Hepatic stellate cell (primary cell): ENCODE results near the gene PIP4K2A.

Experiments used
- DNase-seq: peaks from one replicate; pipeline ENCODE4 v3.0.0; 2011; ENCODE audit warnings: low spot score

The PIP4K2A gene

GRCh38 chr10:22666287-22667092, 47.9 kb downstream of the PIP4K2A start:
- DNase-seq: no peak

DNA sequence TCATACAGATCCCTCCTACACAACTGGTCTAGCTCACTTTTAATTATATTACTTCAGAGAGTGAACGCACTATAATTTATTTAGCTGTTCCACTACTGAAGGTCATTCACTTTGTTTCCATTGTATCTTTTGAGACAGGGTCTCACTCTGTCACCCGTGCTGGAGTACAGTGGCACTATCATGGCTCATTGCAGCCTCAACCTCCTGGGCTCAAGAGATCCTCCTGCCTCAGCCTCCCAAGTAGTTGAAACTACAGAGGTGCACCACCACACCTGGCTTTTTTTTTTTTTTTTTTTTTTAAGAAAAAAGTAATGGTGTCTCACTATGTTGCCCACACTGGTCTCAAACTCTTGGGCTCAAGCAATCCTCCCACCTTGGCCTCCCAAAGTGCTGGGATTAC, 49.0 kb downstream of the PIP4K2A start:
- DNase-seq: no peak

GRCh38 chr10:22662733-22663330, 51.5 kb downstream of the PIP4K2A start:
- DNase-seq: no peak

DNA sequence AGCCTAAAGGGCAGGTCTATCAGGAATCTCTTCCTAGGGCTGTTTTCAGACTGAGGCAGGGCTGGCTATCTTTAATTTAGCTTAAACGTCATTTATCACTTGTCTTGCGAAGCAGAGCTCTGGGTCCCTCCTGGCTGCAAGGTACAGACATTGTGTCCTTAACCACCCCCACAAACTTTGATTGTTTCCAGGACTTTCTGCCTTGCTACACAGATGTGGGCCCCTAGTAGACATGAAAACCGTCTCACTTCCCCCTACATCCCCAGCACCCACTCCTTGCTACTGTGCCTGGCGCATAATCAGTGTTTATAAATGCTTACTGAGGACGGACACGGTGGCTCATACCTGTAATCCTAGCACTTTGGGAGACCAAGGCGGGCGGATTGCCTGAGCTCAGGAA, 54.5 kb downstream of the PIP4K2A start:
- no peak for DNase-seq

- DNase-seq: no peak
These were observed 55.5 kb downstream of the PIP4K2A start for GRCh38 chr10:22658745-22659410.

GRCh38 chr10:22657566-22658225, 56.7 kb downstream of the PIP4K2A start:
- no peak for DNase-seq

- DNase-seq: no peak
These were observed 57.4 kb downstream of the PIP4K2A start for GRCh38 chr10:22657024-22657423.

DNA sequence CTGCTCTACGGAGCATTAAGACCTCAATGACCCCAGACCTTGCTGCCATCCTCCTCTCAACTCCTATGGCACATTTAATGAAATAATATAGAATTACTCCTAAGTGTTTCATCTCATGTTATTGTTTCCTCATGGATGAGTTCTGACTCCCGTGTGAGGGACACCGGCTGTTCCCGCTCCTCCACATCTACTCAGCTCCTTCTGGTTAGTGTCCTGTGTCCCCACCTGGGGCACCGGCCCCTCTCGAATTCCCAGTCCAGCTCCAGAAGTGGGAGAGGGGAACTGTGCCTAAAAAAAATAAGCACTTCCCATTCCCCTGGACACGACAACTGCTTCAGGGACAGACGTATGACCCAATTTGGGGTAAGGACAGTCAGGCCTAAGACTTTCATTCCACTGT, 58.3 kb downstream of the PIP4K2A start:
- no peak for DNase-seq

GRCh38 chr10:22655312-22655981, 58.9 kb downstream of the PIP4K2A start:
- no peak for DNase-seq

DNA sequence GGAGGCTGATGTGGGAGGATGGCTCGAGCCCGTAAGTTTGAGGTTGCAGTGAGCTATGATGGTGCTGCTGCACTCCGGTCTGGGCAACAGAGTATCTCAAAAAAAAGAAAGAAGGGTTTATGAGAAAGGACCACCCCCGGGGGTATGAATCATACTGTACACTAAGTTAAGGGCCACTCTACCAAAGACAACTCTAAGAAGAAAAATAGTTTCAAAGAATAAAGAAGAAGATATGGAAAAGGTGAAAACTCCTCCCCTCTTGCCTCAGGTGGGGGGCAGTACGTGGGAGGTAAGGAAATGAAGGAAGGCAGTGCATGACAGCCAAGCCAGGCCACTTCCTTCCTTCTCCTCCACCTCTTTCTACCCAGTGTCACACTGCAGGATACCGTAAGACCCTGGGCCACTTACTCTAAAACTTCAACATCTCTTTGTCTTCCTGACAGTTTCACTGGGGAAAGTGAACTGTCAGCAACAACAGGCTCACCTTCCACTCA, 61.3 kb downstream of the PIP4K2A start:
- DNase-seq: no peak

GRCh38 chr10:22651276-22651980, 63.0 kb downstream of the PIP4K2A start:
- no peak for DNase-seq

DNA sequence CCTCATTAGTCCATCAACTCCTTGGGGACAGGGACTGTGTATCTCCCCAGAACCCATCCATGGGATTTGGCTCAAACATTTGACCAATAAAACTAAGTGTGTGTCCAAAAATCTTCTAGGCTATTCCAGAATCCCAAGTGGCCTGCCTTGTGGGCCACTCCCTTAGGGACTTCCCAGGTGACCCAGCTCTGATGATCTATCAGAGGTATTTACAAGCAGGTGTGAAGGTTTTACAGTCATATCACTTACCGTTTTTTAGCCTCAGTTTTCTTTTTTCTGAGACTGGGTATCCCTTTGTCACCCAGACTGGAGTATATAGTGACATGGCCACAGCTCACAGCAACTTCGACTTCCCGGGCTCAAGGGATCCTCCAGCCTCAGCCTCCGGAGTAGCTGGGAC, 64.4 kb downstream of the PIP4K2A start:
- no peak for DNase-seq

DNA sequence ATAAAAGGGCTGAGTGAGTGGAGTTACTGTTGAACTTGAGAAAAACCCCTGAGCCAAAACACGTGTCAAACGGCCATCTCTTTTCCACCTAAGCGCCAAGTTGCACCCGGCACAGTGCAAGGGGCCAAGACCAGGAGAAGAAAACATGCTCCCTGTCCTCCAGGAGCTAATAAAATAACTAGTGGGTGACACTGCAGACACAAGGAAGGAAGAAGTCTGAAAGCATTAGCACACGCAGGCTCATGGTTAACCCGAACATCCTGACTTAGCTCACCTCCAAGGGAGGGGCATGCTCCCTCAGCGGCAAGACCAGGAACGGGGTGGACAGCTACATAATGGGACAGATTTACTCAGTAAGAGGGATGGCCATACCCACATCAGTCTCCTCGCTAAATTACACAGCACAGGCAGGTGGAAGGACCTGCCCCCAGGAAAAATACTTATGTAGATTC, 65.0 kb downstream of the PIP4K2A start:
- no peak for DNase-seq

GRCh38 chr10:22648547-22648961, 65.8 kb downstream of the PIP4K2A start:
- DNase-seq: no peak

DNA sequence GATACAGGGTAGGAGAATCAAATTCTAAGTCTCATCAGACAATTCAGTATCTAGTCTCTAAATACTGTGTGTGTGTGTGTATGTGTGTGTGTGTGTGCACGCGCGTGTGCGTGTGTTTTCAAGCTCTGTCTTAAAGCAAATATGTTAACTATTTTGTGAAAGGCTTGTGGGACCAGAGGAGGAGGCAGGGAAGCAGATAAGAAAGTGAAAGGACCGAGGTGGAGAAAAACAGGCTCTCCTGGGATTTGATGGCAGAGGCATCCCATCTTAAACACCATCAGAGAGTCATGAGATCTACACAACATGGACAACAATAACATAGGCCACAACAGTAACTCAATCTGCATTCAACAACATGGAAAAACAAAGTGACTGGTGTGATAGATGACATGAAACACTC, 67.1 kb downstream of the PIP4K2A start:
- DNase-seq: no peak

- DNase-seq: no peak
These were observed 68.0 kb downstream of the PIP4K2A start for GRCh38 chr10:22646388-22646853.

DNA sequence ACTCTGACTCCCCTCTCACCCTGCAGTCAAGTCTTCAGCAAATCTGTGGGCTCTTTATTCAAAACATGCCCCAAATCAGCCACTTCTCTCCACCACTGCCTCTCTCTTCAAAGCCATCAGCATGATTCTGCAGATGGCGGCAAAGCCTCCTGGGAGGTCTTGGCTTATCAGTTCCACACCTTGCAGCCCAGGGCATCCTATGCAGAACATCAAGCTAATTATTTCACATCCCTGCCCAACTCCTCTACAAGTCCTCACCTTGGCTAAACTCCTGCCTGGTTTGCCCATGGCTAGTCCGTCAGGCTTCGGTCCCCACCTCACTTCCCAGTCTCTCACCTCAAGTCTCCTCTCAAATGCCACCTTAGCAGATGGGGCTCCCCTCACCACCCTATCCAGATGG, 70.2 kb downstream of the PIP4K2A start:
- no peak for DNase-seq

DNA sequence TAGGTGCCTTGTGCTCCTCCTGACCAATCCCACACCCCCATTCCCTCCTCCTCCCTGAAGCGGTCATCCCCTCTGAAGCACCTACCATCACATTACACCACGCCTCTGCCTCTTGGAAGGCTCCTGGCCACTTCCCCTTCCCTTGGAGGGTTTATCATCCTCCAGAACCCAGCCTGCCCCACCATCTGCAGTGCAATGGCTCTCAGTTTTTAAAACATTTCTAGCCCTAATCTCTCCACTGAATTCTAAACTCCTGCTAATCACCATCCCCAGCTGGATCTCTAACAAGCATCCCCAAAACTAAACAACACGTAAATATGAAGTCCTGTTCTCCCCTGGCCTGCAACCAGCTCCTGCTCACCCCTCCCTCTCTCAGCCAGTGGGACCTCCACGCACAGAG, 70.6 kb downstream of the PIP4K2A start:
- no peak for DNase-seq

- DNase-seq: no peak
These were observed 71.3 kb downstream of the PIP4K2A start for GRCh38 chr10:22643116-22643515.

DNA sequence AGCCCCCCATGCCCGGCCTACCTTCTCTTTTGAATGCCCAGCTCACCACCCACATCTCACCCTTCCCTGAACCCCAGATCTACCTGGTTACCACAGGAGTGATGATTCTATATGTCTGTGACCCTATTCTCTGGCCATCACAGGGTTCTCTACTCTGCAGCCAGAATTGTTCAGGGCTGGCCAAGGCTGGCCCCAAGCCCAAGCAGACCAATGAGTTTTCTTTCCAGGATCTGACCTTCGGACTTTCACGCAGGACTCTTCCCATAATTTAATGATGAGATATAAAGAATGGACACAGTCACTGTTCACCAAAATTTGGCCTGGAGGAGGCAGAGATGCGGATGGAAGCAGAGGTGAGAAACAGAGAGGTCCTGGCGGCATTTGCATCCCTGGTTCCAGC, 72.6 kb downstream of the PIP4K2A start:
- no peak for DNase-seq

DNA sequence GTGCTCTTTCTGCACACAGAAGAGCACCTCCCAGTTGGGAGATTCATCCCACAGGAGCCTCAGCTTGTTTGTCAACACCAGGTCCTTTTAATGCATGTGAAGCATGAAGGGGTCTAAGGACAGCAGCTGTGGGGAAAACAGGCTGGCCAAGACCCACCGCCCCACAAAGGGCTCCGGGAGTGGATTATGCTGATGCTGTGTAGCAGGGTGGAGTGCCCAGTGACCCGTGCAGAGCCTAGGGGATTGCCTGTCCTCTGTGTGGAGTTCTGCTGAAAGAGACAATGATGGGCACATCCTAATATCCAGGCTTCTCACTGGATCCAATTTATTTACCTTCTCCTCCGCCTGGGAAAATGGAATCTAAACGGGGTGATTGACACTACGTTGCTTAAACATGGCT, 74.0 kb downstream of the PIP4K2A start:
- no peak for DNase-seq
